Measurements from ENCODE around the gene CFAP107.
"Not testable (repeated sequence)": the region's sequence is repeated elsewhere in the genome, so short reads cannot be mapped to it uniquely, and the experiment has no call there.

CFAP107 gene

DNA sequence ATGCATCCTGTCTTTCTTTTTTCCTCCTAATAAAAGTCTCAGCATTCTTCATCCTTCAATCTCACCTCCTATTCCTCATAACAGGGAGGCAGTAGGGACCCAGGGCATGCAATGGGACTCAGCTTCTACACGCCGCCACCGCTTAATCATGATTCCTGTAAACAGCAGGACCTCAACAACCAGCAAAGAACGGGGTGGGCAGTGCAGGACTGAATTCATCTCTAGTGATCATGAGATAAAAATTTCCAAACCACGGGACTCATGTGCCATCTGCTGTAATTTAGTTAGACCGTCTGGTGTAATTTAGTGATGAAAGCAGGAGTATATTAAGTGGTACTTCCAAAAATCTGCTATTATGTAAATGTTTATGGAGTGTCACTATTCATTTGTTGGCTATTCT is 32.9 kb downstream of the CFAP107 start:
- DNase-seq (ENCODE audit: low spot score) = no peak
- H3K27ac ChIP-seq (ENCODE audit: poor library complexity, severe bottlenecking) = no peak overlapping the region
- TF ChIP-seq, protein P1, sequence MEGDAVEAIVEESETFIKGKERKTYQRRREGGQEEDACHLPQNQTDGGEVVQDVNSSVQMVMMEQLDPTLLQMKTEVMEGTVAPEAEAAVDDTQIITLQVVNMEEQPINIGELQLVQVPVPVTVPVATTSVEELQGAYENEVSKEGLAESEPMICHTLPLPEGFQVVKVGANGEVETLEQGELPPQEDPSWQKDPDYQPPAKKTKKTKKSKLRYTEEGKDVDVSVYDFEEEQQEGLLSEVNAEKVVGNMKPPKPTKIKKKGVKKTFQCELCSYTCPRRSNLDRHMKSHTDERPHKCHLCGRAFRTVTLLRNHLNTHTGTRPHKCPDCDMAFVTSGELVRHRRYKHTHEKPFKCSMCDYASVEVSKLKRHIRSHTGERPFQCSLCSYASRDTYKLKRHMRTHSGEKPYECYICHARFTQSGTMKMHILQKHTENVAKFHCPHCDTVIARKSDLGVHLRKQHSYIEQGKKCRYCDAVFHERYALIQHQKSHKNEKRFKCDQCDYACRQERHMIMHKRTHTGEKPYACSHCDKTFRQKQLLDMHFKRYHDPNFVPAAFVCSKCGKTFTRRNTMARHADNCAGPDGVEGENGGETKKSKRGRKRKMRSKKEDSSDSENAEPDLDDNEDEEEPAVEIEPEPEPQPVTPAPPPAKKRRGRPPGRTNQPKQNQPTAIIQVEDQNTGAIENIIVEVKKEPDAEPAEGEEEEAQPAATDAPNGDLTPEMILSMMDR (IDR thresholded peaks at IDR 0.05; ENCODE audit: poor library complexity, severe bottlenecking) = no peak
- no peak for ATAC-seq (ENCODE audit: low read depth)
- H3K27me3 ChIP-seq (ENCODE audit: insufficient read depth, poor library complexity, severe bottlenecking) = no peaks in the 10 kb centered on the region
- no peak overlapping the region for H3K4me3 ChIP-seq (ENCODE audit: severe bottlenecking)
- H3K4me1 ChIP-seq (ENCODE audit: insufficient read depth, poor library complexity, severe bottlenecking) = no peaks in the 10 kb centered on the region
- H3K36me3 ChIP-seq (ENCODE audit: low read depth) = no peaks in the 10 kb centered on the region
- H3K9me3 ChIP-seq (ENCODE audit: severe bottlenecking) = no peaks in the 10 kb centered on the region

DNA sequence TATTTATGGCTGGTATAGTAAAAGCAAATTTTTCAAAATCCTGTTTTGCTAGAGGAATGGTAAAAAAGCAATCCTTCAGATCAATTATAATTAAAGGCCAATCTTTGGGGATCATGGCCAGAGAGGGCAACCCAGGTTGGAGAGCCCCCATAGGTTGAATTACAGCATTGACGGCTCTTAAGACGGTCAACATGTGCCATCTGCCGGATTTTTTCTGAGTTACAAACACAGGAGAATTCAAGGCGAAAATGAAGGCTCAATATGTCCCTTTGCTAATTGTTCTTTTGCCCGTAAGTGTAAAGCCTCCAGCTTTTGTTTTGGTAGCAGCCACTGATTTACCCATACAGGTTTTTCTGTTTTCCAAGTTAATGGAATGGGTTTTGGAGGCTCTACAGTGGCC is 35.5 kb downstream of the CFAP107 start:
- H3K4me1 ChIP-seq (ENCODE audit: insufficient read depth, poor library complexity, severe bottlenecking); H3K9me3 ChIP-seq (ENCODE audit: severe bottlenecking); H3K27ac ChIP-seq (ENCODE audit: poor library complexity, severe bottlenecking); H3K27me3 ChIP-seq (ENCODE audit: insufficient read depth, poor library complexity, severe bottlenecking); DNase-seq (ENCODE audit: low spot score); ATAC-seq (ENCODE audit: low read depth); H3K36me3 ChIP-seq (ENCODE audit: low read depth); H3K4me3 ChIP-seq (ENCODE audit: severe bottlenecking): not testable (repeated sequence)

DNA sequence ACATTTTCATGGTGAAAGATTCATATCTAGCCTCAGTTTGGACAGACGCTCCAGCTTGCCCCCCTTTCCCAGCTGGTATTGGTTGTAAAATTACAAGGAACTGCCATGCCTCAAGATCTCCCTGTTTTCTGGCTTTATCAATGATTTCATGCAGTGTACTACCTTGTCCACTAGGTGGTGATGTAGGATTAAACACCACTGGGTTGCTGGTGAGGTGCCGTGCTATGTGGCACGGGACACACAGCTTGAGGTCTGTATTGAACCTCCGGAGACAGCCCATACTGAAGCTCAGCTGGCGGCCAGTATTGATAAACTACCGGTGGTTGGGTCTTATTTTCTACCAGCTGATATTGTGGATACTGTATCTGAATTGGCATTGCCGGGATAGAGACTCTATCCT is 37.8 kb downstream of the CFAP107 start:
- DNase-seq (ENCODE audit: low spot score) = not testable (repeated sequence)

DNA sequence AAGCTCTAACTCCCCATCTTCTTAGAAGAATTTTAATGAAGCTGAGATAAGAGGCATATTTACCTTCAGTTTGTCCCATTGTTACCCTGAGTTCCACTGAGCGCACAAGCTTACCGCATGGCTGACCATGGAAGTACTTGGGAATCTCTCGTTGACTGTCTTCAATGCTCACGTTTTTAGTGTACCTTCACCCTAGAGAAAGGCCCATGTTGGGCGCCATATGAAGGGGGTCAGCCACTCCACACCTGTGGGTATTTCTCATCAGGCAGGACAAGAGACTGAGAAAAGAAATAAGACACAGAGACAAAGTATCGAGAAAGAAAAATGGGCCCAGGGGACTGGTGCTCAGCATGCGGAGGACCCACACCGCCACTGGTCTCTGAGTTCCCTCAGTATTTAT is 38.7 kb downstream of the CFAP107 start:
- H3K27me3 ChIP-seq (ENCODE audit: insufficient read depth, poor library complexity, severe bottlenecking); H3K36me3 ChIP-seq (ENCODE audit: low read depth); H3K4me3 ChIP-seq (ENCODE audit: severe bottlenecking); H3K27ac ChIP-seq (ENCODE audit: poor library complexity, severe bottlenecking); H3K9me3 ChIP-seq (ENCODE audit: severe bottlenecking); H3K4me1 ChIP-seq (ENCODE audit: insufficient read depth, poor library complexity, severe bottlenecking); DNase-seq (ENCODE audit: low spot score); ATAC-seq (ENCODE audit: low read depth): not testable (repeated sequence)

More for the DNA sequence above, 37.8 kb downstream of the CFAP107 start:
- H3K36me3 ChIP-seq (ENCODE audit: low read depth); H3K9me3 ChIP-seq (ENCODE audit: severe bottlenecking); H3K27me3 ChIP-seq (ENCODE audit: insufficient read depth, poor library complexity, severe bottlenecking); H3K4me1 ChIP-seq (ENCODE audit: insufficient read depth, poor library complexity, severe bottlenecking); ATAC-seq (ENCODE audit: low read depth); H3K4me3 ChIP-seq (ENCODE audit: severe bottlenecking); H3K27ac ChIP-seq (ENCODE audit: poor library complexity, severe bottlenecking): not testable (repeated sequence)
- TF ChIP-seq, protein P1 (IDR thresholded peaks at IDR 0.05; ENCODE audit: poor library complexity, severe bottlenecking) = peak; percentile 34

DNA sequence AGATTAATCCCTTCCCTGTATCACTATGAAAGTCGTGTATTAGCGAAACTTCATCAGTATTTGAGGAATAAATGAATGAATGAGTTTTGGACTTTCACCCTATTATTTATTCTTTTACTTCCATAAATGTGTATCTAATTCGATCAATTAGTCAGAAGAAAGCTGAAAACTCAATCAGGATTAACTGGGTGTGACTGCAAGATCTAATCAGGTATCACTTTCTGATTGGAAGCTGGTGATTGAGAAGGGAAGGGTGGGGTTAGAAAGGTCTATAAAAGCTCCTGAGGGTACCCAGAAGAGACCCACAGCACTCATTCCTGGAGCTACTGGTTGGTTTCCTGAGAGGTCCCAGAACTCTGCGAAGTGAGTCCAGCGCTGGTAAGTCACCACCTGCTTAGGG is 45.1 kb downstream of the CFAP107 start, which contains the start of gene PRAMEF1:
PRAMEF1 (plus strand) TSS at position 301 of the 400 bp plus-strand sequence. CDS start 1,831 bp downstream, outside the sequence.
- DNase-seq (ENCODE audit: low spot score); H3K27ac ChIP-seq (ENCODE audit: poor library complexity, severe bottlenecking); H3K4me3 ChIP-seq (ENCODE audit: severe bottlenecking); ATAC-seq (ENCODE audit: low read depth); H3K27me3 ChIP-seq (ENCODE audit: insufficient read depth, poor library complexity, severe bottlenecking); H3K9me3 ChIP-seq (ENCODE audit: severe bottlenecking); H3K4me1 ChIP-seq (ENCODE audit: insufficient read depth, poor library complexity, severe bottlenecking); H3K36me3 ChIP-seq (ENCODE audit: low read depth): not testable (repeated sequence)

DNA sequence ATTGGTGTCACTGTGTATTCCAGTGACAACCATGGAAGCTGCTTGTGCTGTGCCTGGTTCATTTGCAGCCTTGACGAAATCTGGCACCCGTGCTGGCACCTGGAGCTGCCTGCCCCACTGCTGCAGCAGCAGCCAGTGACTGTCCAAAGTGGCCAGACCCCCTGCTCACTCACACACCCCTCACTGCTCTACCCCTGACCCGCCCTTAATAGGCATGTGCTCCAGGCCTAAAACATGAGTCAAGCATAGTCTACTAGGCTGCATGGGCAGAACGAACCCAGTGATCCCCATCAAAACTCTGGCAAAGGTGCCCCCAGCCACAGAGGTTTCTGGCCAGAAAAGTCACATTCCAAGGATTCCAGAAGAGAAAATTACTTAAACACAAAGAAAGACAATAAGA is 52.9 kb downstream of the CFAP107 start:
- peak; percentile 52; the same call in 2 of the 3 replicates for ATAC-seq (ENCODE audit: low read depth)
- peaks cover 4% of the 10 kb centered on the region for H3K4me1 ChIP-seq (ENCODE audit: insufficient read depth, poor library complexity, severe bottlenecking)
- H3K9me3 ChIP-seq (ENCODE audit: severe bottlenecking) = no peaks in the 10 kb centered on the region
- no peaks in the 10 kb centered on the region for H3K36me3 ChIP-seq (ENCODE audit: low read depth)
- no peak for DNase-seq (ENCODE audit: low spot score)
- no peak overlapping the region for H3K4me3 ChIP-seq (ENCODE audit: severe bottlenecking)
- H3K27me3 ChIP-seq (ENCODE audit: insufficient read depth, poor library complexity, severe bottlenecking) = no peaks in the 10 kb centered on the region
- TF ChIP-seq, protein P1 (IDR thresholded peaks at IDR 0.05; ENCODE audit: poor library complexity, severe bottlenecking) = no peak
- no peak overlapping the region for H3K27ac ChIP-seq (ENCODE audit: poor library complexity, severe bottlenecking)
